Islet precursor cell (in vitro differentiated cells): Measurements from ENCODE around the gene NRGN.

Experiments used
- DNase-seq: peaks from one replicate; pipeline ENCODE4 v3.0.0-alpha.2; 2018

Gene NRGN

GRCh38 chr11:124739479-124740276, at the start of gene NRGN:
Gene NRGN (plus strand): TSS chr11:124739942. CDS start chr11:124740085, 143 bp downstream.
- peak; percentile 97 for DNase-seq

- DNase-seq = no peak
These were observed 46.6 kb upstream of the NRGN start for GRCh38 chr11:124693142-124693541.

GRCh38 chr11:124699547-124699946, 40.2 kb upstream of the NRGN start:
- no peak for DNase-seq

- no peak for DNase-seq
These were observed 39.7 kb upstream of the NRGN start for GRCh38 chr11:124700028-124700427.

- DNase-seq = no peak
These were observed 31.9 kb upstream of the NRGN start for GRCh38 chr11:124707829-124708228.

- DNase-seq = no peak
These were observed 27.4 kb upstream of the NRGN start for GRCh38 chr11:124712392-124712791.

- DNase-seq = no peak
These were observed 23.2 kb upstream of the NRGN start for GRCh38 chr11:124716591-124716990.

- DNase-seq = no peak
These were observed 22.3 kb upstream of the NRGN start for GRCh38 chr11:124717421-124717785.

GRCh38 chr11:124717786-124718651, 21.7 kb upstream of the NRGN start:
- peak; percentile 63 for DNase-seq

GRCh38 chr11:124718801-124719200, 20.9 kb upstream of the NRGN start:
- DNase-seq = no peak

- DNase-seq = no peak
These were observed 20.2 kb upstream of the NRGN start for GRCh38 chr11:124719534-124719933.

- DNase-seq = no peak
These were observed 17.6 kb upstream of the NRGN start for GRCh38 chr11:124722176-124722575.

- DNase-seq = no peak
These were observed 14.6 kb upstream of the NRGN start for GRCh38 chr11:124724979-124725718.

GRCh38 chr11:124725719-124726105, 14.0 kb upstream of the NRGN start:
- no peak for DNase-seq

- DNase-seq = no peak
These were observed 12.3 kb upstream of the NRGN start for GRCh38 chr11:124727474-124727873.

- no peak for DNase-seq
These were observed 11.6 kb upstream of the NRGN start for GRCh38 chr11:124728134-124728533.

GRCh38 chr11:124729571-124729970, 10.2 kb upstream of the NRGN start:
- DNase-seq = no peak

GRCh38 chr11:124732230-124732629, 7.5 kb upstream of the NRGN start:
- DNase-seq = no peak

- no peak for DNase-seq
These were observed 3.0 kb upstream of the NRGN start for GRCh38 chr11:124736736-124737135.

- no peak for DNase-seq
These were observed 2.0 kb upstream of the NRGN start for GRCh38 chr11:124737638-124738305.

GRCh38 chr11:124738713-124739478, 846 bp upstream of the NRGN start:
- no peak for DNase-seq

GRCh38 chr11:124740277-124740882, 638 bp downstream of the NRGN start:
- peak; percentile 64 for DNase-seq
